OCI-LY1 (cell line): ENCODE data around the gene KLHDC7A.
"Not testable (repeated sequence)": the region's sequence is repeated elsewhere in the genome, so short reads cannot be mapped to it uniquely, and the experiment has no call there.

Source experiments
- CTCF ChIP-seq: fragments of 200-600 bp; sonication (generic), shearing (Covaris generic); IDR thresholded peaks from 2 replicates; pipeline ENCODE4 v1.5.1; 2017; ENCODE audit warnings: mild to moderate bottlenecking, antibody characterized with exemption, low read length, moderate library complexity, mixed read lengths
- EZH2 ChIP-seq: fragments of 200-600 bp; sonication (generic), shearing (Covaris generic); IDR thresholded peaks from 2 replicates; pipeline ENCODE4 v1.8.0; 2017; ENCODE audit warnings: borderline replicate concordance, mixed run types, mild to moderate bottlenecking, antibody characterized with exemption, low read length, moderate library complexity, mixed read lengths

- TF ChIP-seq CTCF, EZH2: not testable (repeated sequence)
Observed at GRCh38 chr1:18462517-18462916, 18.2 kb upstream of the KLHDC7A start.
